Measurements from ENCODE around the gene ESD.

DNA sequence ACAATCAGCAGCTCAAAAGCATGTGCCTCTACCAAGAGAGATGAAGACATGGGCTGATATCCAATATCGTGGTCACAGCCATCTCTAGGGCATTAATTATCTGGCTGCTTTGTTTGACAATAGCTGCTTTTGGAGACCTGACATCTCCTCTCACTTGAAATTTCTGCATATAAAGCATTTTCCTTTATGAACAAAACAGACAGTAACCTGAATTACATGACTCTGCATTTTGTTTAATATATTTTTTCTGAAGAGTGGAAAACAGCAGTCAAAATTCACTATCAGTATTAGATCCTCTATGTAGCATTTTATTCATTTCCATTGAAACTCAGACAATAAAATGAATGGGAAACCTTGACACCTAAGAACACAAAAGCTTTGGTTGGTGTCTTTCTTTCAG is 42.4 kb upstream of the ESD start:
- no peak for TF ChIP-seq POLR2A (IDR thresholded peaks at IDR 0.05)
- TF ChIP-seq, protein P1, sequence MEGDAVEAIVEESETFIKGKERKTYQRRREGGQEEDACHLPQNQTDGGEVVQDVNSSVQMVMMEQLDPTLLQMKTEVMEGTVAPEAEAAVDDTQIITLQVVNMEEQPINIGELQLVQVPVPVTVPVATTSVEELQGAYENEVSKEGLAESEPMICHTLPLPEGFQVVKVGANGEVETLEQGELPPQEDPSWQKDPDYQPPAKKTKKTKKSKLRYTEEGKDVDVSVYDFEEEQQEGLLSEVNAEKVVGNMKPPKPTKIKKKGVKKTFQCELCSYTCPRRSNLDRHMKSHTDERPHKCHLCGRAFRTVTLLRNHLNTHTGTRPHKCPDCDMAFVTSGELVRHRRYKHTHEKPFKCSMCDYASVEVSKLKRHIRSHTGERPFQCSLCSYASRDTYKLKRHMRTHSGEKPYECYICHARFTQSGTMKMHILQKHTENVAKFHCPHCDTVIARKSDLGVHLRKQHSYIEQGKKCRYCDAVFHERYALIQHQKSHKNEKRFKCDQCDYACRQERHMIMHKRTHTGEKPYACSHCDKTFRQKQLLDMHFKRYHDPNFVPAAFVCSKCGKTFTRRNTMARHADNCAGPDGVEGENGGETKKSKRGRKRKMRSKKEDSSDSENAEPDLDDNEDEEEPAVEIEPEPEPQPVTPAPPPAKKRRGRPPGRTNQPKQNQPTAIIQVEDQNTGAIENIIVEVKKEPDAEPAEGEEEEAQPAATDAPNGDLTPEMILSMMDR (IDR thresholded peaks at IDR 0.05), result no peak
